ENCODE results near the gene FYB2. TPM values are rescaled to one million over a fixed set of nuclear protein-coding genes. Genes with fewer than 3 reads are reported as not detected.

FYB2 gene
- polyA plus RNA-seq, 1 donor from 2014 or later, result 0.69 TPM

GRCh38 chr1:56859287-56859686 lies 40.1 kb upstream of the FYB2 start:
- no peak overlapping the region for H3K4me2 ChIP-seq (ENCODE audit: low read length)
- no peaks in the 10 kb centered on the region for H3K79me2 ChIP-seq (replicated peaks; ENCODE audit: insufficient read depth, low read length)

DNA sequence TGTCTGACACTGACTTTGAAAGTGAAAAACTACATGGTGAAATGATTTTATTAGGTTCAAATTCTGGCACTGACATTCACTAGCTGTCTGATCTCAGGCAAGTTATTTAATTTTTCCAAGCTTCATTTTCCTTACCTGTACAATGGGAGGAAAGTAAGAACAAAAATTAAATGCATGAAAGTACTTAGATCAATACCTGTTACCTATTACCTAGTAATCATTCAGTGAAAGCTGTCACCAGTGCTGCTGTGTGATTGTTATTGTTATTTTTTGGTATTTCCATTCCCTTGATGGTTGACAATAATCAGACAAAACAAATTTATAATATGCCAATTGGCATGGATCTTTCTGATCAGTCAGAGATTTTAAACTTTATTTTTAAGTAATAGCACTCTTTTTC lies 37.0 kb upstream of the FYB2 start:
- Histone ChIP-seq H3F3A (ENCODE audit: insufficient read depth, low read length, poor library complexity, severe bottlenecking) (peaks cover 3% of the 10 kb centered on the region), H3K4me2 (ENCODE audit: low read length) (no peak overlapping the region), H4K20me1 (ENCODE audit: insufficient read depth) (no peaks in the 10 kb centered on the region), H3K4me3 (ENCODE audit: low read length) (no peak overlapping the region), H3K36me3 (ENCODE audit: insufficient read depth, low read length) (no peaks in the 10 kb centered on the region), H2AFZ (ENCODE audit: low read depth, low read length) (no peak overlapping the region), H3K9ac (ENCODE audit: low read length) (no peak overlapping the region), H3K9me2 (ENCODE audit: insufficient read depth, low read length) (no peaks in the 10 kb centered on the region), H3K9me3 (ENCODE audit: low read length) (no peaks in the 10 kb centered on the region), H3K79me2 (replicated peaks; ENCODE audit: insufficient read depth, low read length) (no peaks in the 10 kb centered on the region), H3K27me3 (ENCODE audit: insufficient read depth, low read depth, low read length) (no peaks in the 10 kb centered on the region), H3K27ac (ENCODE audit: low read length) (no peak overlapping the region)
- TF ChIP-seq, protein P1, sequence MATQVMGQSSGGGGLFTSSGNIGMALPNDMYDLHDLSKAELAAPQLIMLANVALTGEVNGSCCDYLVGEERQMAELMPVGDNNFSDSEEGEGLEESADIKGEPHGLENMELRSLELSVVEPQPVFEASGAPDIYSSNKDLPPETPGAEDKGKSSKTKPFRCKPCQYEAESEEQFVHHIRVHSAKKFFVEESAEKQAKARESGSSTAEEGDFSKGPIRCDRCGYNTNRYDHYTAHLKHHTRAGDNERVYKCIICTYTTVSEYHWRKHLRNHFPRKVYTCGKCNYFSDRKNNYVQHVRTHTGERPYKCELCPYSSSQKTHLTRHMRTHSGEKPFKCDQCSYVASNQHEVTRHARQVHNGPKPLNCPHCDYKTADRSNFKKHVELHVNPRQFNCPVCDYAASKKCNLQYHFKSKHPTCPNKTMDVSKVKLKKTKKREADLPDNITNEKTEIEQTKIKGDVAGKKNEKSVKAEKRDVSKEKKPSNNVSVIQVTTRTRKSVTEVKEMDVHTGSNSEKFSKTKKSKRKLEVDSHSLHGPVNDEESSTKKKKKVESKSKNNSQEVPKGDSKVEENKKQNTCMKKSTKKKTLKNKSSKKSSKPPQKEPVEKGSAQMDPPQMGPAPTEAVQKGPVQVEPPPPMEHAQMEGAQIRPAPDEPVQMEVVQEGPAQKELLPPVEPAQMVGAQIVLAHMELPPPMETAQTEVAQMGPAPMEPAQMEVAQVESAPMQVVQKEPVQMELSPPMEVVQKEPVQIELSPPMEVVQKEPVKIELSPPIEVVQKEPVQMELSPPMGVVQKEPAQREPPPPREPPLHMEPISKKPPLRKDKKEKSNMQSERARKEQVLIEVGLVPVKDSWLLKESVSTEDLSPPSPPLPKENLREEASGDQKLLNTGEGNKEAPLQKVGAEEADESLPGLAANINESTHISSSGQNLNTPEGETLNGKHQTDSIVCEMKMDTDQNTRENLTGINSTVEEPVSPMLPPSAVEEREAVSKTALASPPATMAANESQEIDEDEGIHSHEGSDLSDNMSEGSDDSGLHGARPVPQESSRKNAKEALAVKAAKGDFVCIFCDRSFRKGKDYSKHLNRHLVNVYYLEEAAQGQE (IDR thresholded peaks at IDR 0.05; ENCODE audit: borderline replicate concordance), result no peak

More at GRCh38 chr1:56859287-56859686, 40.1 kb upstream of the FYB2 start:
- Histone ChIP-seq H3K27ac (ENCODE audit: low read length) (no peak overlapping the region), H3F3A (ENCODE audit: insufficient read depth, low read length, poor library complexity, severe bottlenecking) (peaks cover 3% of the 10 kb centered on the region), H4K20me1 (ENCODE audit: insufficient read depth) (no peaks in the 10 kb centered on the region), H2AFZ (ENCODE audit: low read depth, low read length) (no peak overlapping the region), H3K9me2 (ENCODE audit: insufficient read depth, low read length) (no peaks in the 10 kb centered on the region), H3K27me3 (ENCODE audit: insufficient read depth, low read depth, low read length) (no peaks in the 10 kb centered on the region), H3K36me3 (ENCODE audit: insufficient read depth, low read length) (no peaks in the 10 kb centered on the region), H3K9ac (ENCODE audit: low read length) (no peak overlapping the region), H3K4me3 (ENCODE audit: low read length) (no peak overlapping the region), H3K9me3 (ENCODE audit: low read length) (no peaks in the 10 kb centered on the region)
- TF ChIP-seq, protein P1 (IDR thresholded peaks at IDR 0.05; ENCODE audit: borderline replicate concordance), result no peak
- no peak for TF ChIP-seq POLR2AphosphoS5 (IDR thresholded peaks at IDR 0.05)
- no peak for TF ChIP-seq TAF1 (IDR thresholded peaks at IDR 0.05; ENCODE audit: low read depth)
- TF ChIP-seq EZH2 (IDR thresholded peaks at IDR 0.05; ENCODE audit: borderline replicate concordance, insufficient read depth, low read length, poor library complexity, severe bottlenecking), result no peak
- no peak for TF ChIP-seq EP300 (conservative IDR thresholded peaks at IDR 0.05; ENCODE audit: poor library complexity, severe bottlenecking)
- TF ChIP-seq SMC3 (conservative IDR thresholded peaks at IDR 0.05; ENCODE audit: poor library complexity), result no peak
- TF ChIP-seq RAD21 (conservative IDR thresholded peaks at IDR 0.05), result no peak
- no peak for TF ChIP-seq CTCF (IDR thresholded peaks at IDR 0.05; ENCODE audit: poor library complexity, severe bottlenecking)
- no peak for TF ChIP-seq MXI1 (conservative IDR thresholded peaks at IDR 0.05; ENCODE audit: poor library complexity, severe bottlenecking)

All from neural cell (in vitro differentiated cells).